Measurements from ENCODE around the gene MME.
"Not testable (repeated sequence)": the region's sequence is repeated elsewhere in the genome, so short reads cannot be mapped to it uniquely, and the experiment has no call there.

MME gene

DNA sequence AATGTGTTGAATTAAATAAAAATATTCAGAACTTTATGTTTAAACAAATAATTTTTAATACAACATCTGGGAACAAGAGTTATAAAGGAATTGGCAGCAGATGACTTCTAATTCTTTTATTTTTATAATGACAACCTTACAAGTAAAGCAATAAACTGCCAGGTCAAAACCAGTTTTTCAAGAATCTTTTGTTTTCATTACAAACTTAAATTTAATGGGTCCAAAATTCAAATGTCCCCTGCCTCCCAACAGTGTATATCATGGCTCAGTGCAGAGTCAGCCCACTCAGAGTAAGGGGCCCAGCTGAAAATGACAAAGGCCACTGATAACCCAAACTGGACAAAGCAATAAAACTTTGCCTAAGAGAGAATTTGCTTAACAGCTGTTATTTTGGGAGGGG is 131.8 kb downstream of the MME start:
- H3K4me1 ChIP-seq = no peaks in the 10 kb centered on the region
- H3K27me3 ChIP-seq = no peaks in the 10 kb centered on the region
- H3K9me3 ChIP-seq = no peaks in the 10 kb centered on the region; the same call in 1 of the 2 replicates
- TF ChIP-seq, protein P1, sequence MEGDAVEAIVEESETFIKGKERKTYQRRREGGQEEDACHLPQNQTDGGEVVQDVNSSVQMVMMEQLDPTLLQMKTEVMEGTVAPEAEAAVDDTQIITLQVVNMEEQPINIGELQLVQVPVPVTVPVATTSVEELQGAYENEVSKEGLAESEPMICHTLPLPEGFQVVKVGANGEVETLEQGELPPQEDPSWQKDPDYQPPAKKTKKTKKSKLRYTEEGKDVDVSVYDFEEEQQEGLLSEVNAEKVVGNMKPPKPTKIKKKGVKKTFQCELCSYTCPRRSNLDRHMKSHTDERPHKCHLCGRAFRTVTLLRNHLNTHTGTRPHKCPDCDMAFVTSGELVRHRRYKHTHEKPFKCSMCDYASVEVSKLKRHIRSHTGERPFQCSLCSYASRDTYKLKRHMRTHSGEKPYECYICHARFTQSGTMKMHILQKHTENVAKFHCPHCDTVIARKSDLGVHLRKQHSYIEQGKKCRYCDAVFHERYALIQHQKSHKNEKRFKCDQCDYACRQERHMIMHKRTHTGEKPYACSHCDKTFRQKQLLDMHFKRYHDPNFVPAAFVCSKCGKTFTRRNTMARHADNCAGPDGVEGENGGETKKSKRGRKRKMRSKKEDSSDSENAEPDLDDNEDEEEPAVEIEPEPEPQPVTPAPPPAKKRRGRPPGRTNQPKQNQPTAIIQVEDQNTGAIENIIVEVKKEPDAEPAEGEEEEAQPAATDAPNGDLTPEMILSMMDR (IDR thresholded peaks at IDR 0.05; ENCODE audit: low read depth, low read length) = no peak
- H3K36me3 ChIP-seq = no peaks in the 10 kb centered on the region
- DNase-seq = no peak
- no peak overlapping the region for H3K4me3 ChIP-seq (ENCODE audit: low read depth, low read length)

DNA sequence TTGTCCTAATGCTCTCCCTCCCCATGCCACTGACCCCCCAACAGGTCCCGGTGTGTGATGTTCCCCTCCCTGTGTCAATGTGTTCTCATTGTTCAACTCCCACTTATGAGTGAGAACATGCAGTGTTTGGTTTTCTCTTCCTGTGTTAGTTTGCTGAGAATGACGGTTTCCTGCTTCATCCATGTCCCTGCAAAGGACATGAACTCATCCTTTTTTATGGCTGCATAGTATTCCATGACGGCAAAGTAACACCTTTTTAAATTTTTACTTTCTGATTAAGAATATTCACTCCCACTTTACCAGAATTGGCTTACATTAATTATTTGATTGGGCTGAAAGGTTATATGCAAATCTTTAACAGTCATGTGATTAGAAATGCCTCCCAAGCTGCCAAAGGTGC is 135.9 kb downstream of the MME start:
- H3K36me3 ChIP-seq = not testable (repeated sequence)

DNA sequence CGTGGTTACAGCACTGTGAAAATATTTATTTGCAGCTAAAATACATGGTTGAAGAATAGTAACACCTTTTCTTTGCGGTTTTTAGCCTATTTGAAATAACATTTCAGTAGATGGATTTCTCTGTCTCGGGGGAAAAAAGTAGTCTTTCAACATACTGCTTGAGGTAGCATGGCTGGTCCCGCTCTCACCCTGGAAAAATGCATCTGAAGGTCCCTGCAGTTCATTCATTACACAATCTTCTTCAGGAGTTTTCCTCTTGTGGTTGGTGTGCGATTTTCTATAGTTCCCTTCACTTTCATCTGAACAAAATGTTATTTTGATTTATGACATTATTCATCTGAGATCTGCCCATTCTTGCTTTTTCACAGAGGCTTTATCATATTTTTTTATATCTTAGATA is 137.5 kb downstream of the MME start:
- no peak overlapping the region for H3K4me3 ChIP-seq (ENCODE audit: low read depth, low read length)
- H3K4me1 ChIP-seq = no peaks in the 10 kb centered on the region
- H3K36me3 ChIP-seq = no peaks in the 10 kb centered on the region
- TF ChIP-seq, protein P1 (IDR thresholded peaks at IDR 0.05; ENCODE audit: low read depth, low read length) = no peak
- no peak for DNase-seq
- H3K9me3 ChIP-seq = no peaks in the 10 kb centered on the region
- no peaks in the 10 kb centered on the region for H3K27me3 ChIP-seq

More for the DNA sequence above, 135.9 kb downstream of the MME start:
- not testable (repeated sequence) for H3K9me3 ChIP-seq; H3K27me3 ChIP-seq; DNase-seq; H3K4me3 ChIP-seq (ENCODE audit: low read depth, low read length); H3K4me1 ChIP-seq

DNA sequence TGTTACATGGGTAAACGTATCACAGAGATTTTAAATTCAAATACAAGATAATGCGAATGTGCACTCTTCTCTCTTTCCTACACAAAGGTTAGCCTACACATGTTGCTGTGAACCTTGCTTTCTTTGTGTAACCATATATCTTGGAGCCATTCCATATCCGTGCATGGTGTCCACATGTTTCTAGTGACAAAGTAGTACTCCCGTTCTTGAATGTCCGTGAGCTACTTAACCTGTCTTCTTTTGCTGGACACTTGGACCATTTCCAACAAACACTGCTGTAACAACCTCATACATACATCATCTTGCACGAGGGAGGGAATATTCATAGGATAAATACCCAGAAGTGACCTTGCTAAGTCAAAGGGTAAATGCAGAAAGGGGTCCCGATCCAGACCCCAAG is 138.3 kb downstream of the MME start:
- Histone ChIP-seq H3K36me3 (no peaks in the 10 kb centered on the region), H3K27me3 (no peaks in the 10 kb centered on the region), H3K9me3 (no peaks in the 10 kb centered on the region), H3K4me1 (no peaks in the 10 kb centered on the region), H3K4me3 (ENCODE audit: low read depth, low read length) (no peak overlapping the region)
- TF ChIP-seq, protein P1 (IDR thresholded peaks at IDR 0.05; ENCODE audit: low read depth, low read length) = no peak
- DNase-seq = no peak

DNA sequence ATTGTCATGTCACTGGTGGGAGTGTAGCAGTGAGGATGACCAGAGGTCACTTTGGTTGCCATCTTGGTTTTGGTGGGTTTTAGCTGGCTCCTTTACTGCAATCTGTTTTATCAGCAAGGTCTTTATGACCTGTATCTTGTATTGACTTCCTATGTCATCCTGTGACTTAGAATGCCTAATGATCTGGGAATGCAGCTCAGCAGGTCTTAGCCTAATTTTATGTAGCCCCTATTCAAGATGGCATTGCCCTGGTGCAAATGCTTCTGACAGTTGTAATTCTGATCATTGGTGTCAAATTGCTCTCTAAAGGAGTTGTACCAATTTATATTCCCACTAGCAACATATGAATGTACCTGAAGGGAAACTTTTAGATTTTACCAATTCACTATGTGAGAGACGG is 139.0 kb downstream of the MME start:
- no peaks in the 10 kb centered on the region for H3K9me3 ChIP-seq
- DNase-seq = no peak
- H3K36me3 ChIP-seq = no peaks in the 10 kb centered on the region
- TF ChIP-seq, protein P1 (IDR thresholded peaks at IDR 0.05; ENCODE audit: low read depth, low read length) = no peak
- no peak overlapping the region for H3K4me3 ChIP-seq (ENCODE audit: low read depth, low read length)
- H3K27me3 ChIP-seq = no peaks in the 10 kb centered on the region
- no peaks in the 10 kb centered on the region for H3K4me1 ChIP-seq

DNA sequence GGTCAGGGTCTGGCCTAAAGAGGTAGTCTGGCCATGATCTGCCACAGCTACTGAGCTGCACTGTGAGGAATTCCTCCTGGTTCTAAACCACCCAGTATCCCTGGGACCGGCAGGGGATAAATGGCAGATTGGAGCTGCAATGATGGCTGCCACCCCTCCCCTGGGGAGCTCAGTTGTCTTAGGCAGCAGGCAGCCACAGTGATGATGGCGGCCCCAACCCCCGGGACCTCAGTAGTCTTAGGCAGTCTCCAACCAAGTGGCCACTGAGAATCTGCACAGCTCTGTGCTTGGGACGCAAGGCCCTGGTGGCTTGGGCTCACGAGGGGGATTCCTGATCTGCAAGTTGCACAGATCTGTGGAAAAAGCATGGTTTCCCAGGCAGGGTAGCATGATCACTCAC is 145.3 kb downstream of the MME start:
- no peak overlapping the region for H3K4me3 ChIP-seq (ENCODE audit: low read depth, low read length)
- TF ChIP-seq, protein P1 (IDR thresholded peaks at IDR 0.05; ENCODE audit: low read depth, low read length) = no peak
- no peaks in the 10 kb centered on the region for H3K4me1 ChIP-seq
- DNase-seq = no peak
- H3K27me3 ChIP-seq = no peaks in the 10 kb centered on the region
- no peaks in the 10 kb centered on the region for H3K9me3 ChIP-seq
- no peaks in the 10 kb centered on the region for H3K36me3 ChIP-seq

DNA sequence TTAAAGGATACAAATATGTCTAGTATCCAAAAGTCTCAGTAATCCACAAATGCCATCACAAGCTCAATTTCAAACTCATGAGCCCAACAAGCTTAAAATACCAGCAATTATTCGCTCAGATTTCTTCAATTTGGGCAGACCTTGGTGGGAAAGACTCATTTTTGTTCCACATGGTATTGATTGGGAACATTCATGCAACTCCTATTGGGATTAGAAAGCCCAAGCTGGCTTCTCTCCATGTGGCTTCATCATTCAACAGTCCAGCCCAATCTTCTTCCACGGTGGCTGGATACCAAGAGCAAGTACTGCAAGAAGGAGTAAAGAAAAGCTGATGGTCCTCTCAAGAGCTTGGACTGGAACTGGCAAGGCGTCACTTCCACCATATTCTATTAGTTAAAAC is 147.0 kb downstream of the MME start:
- DNase-seq = no peak
- TF ChIP-seq, protein P1 (IDR thresholded peaks at IDR 0.05; ENCODE audit: low read depth, low read length) = no peak
- Histone ChIP-seq H3K27me3 (no peaks in the 10 kb centered on the region), H3K4me1 (no peaks in the 10 kb centered on the region), H3K36me3 (no peaks in the 10 kb centered on the region), H3K4me3 (ENCODE audit: low read depth, low read length) (no peak overlapping the region), H3K9me3 (no peaks in the 10 kb centered on the region)

Data from BE2C (cell line).